GM13976 (cell line): Measurements from ENCODE around the gene INIP.

Source experiments
- DNase-seq: peaks from one replicate; pipeline ENCODE4 v3.0.0; 2012; ENCODE audit warnings: low spot score
- in situ Hi-C: fragments of 300-500 bp; cut with MboI; formaldehyde crosslinking; loops from one replicate; pipeline ENCODE4 v1.12.0; 2022; ENCODE audit warnings: low sequenced_read_pairs, mixed read lengths, inconsistent platforms; ENCODE audit not compliant: unreplicated experiment
- TF ChIP-seq, protein P1 (sequence below): IDR thresholded peaks from 2 replicates; pipeline ENCODE4 v1.5.1; 2012; ENCODE audit warnings: borderline replicate concordance, mild to moderate bottlenecking; ENCODE audit not compliant: insufficient read depth; ENCODE audit errors: extremely low read depth, missing control alignments, control extremely low read depth

The INIP gene

DNA sequence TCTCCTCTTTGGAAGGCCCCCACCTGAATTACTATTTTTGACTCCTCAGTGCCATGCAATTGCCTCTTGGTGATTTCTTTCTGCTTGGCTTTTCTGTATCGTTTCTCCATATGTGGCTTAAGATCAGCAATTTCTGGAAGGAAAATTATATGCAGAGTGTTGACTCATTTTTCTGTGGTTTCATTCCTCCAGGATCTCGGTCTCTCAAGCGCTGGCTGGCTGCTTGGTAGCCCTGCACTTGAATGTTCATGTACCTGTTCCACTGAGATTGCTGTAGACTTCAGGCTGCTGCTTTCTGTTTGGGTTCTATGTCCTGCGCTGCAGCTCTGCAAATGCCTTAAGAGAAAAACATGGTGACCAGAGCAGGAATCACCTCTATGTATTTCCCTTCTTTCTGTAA lies 77.6 kb downstream of the INIP start:
- TF ChIP-seq, protein P1, sequence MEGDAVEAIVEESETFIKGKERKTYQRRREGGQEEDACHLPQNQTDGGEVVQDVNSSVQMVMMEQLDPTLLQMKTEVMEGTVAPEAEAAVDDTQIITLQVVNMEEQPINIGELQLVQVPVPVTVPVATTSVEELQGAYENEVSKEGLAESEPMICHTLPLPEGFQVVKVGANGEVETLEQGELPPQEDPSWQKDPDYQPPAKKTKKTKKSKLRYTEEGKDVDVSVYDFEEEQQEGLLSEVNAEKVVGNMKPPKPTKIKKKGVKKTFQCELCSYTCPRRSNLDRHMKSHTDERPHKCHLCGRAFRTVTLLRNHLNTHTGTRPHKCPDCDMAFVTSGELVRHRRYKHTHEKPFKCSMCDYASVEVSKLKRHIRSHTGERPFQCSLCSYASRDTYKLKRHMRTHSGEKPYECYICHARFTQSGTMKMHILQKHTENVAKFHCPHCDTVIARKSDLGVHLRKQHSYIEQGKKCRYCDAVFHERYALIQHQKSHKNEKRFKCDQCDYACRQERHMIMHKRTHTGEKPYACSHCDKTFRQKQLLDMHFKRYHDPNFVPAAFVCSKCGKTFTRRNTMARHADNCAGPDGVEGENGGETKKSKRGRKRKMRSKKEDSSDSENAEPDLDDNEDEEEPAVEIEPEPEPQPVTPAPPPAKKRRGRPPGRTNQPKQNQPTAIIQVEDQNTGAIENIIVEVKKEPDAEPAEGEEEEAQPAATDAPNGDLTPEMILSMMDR, result no peak
- DNase-seq, result no peak
- in situ Hi-C loops, result no loop called here
